ENCODE data around the gene JAG1. TPM values are rescaled to one million over a fixed set of nuclear protein-coding genes. Genes with fewer than 3 reads are reported as not detected.

Gene JAG1
- polyA plus RNA-seq, 1 donor (not counting 4 experiments of a cell fraction or from before 2014, with no cell fraction given) = 84.2 TPM

DNA sequence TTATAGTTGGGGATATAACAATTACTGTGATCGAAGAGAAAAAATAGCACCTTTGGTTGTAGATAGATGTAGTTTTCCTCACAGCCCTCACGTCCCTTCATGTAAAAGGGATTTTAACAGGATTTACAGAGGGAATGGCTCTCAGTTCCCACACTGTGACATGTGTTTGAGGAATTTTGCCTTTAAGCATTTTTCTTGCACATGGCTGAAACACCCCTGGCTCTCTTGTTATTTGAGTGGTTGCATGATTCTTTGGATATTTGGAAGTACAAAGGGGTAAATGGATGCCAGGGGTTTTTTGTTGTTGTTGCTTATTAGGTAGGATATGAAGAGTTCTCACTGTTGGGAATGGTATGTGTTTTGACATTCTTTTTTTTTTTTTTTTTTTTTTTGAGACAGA, 48.2 kb downstream of the JAG1 start:
- Histone ChIP-seq H3K79me2 (ENCODE audit: control insufficient read depth, insufficient read depth, low read length) (no peaks in the 10 kb centered on the region), H2AFZ (ENCODE audit: control insufficient read depth, low read length) (no peak overlapping the region), H3K36me3 (ENCODE audit: control insufficient read depth in 2 of 2, extremely low read depth in 1 of 2, insufficient read depth in 2 of 2, low read length in 2 of 2) (no peaks in the 10 kb centered on the region), H3K9ac (ENCODE audit: control insufficient read depth, extremely low read depth, insufficient read depth, low read length) (no peak overlapping the region), H3K4me3 (ENCODE audit: control insufficient read depth in 2 of 3, extremely low read depth in 1 of 3, insufficient read depth in 2 of 3, low read depth in 1 of 3, low read length in 3 of 3) (no peak overlapping the region), H3K4me2 (ENCODE audit: control insufficient read depth, extremely low read depth, insufficient read depth, low read depth, low read length) (no peak overlapping the region), H3K27ac (ENCODE audit: control insufficient read depth, insufficient read depth, low read length) (peak overlapping the region; percentile 1), H3K27me3 (ENCODE audit: control insufficient read depth, extremely low read depth, insufficient read depth, low read length) (no peaks in the 10 kb centered on the region), H3K9me3 (ENCODE audit: control insufficient read depth, low read depth, low read length) (no peaks in the 10 kb centered on the region), H3K4me1 (ENCODE audit: control insufficient read depth, extremely low read depth, insufficient read depth, low read length) (peaks cover 47% of the 10 kb centered on the region), H4K20me1 (ENCODE audit: control insufficient read depth, extremely low read depth, insufficient read depth, low read length) (no peaks in the 10 kb centered on the region), H3K9me1 (ENCODE audit: control insufficient read depth, extremely low read depth, insufficient read depth, low read length) (no peaks in the 10 kb centered on the region)
- FAIRE-seq = no peak
- dilution Hi-C loops (cut with MboI; ENCODE audit: extremely low pct_ligation_motif_present, low sequenced_read_pairs) = no loop called here
- DNase-seq (ENCODE audit: low read depth, low spot score) = no peak
- no peak for TF ChIP-seq EZH2 (IDR thresholded peaks at IDR 0.05; ENCODE audit: low read length)
- TF ChIP-seq, protein P1, sequence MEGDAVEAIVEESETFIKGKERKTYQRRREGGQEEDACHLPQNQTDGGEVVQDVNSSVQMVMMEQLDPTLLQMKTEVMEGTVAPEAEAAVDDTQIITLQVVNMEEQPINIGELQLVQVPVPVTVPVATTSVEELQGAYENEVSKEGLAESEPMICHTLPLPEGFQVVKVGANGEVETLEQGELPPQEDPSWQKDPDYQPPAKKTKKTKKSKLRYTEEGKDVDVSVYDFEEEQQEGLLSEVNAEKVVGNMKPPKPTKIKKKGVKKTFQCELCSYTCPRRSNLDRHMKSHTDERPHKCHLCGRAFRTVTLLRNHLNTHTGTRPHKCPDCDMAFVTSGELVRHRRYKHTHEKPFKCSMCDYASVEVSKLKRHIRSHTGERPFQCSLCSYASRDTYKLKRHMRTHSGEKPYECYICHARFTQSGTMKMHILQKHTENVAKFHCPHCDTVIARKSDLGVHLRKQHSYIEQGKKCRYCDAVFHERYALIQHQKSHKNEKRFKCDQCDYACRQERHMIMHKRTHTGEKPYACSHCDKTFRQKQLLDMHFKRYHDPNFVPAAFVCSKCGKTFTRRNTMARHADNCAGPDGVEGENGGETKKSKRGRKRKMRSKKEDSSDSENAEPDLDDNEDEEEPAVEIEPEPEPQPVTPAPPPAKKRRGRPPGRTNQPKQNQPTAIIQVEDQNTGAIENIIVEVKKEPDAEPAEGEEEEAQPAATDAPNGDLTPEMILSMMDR (optimal IDR thresholded peaks at IDR 0.05 in 1 of 3, IDR thresholded peaks at IDR 0.05 in 1 of 3, conservative IDR thresholded peaks at IDR 0.05 in 1 of 3; ENCODE audit: extremely low read depth in 1 of 3, insufficient read depth in 2 of 3, low read length in 3 of 3) = no peak

DNA sequence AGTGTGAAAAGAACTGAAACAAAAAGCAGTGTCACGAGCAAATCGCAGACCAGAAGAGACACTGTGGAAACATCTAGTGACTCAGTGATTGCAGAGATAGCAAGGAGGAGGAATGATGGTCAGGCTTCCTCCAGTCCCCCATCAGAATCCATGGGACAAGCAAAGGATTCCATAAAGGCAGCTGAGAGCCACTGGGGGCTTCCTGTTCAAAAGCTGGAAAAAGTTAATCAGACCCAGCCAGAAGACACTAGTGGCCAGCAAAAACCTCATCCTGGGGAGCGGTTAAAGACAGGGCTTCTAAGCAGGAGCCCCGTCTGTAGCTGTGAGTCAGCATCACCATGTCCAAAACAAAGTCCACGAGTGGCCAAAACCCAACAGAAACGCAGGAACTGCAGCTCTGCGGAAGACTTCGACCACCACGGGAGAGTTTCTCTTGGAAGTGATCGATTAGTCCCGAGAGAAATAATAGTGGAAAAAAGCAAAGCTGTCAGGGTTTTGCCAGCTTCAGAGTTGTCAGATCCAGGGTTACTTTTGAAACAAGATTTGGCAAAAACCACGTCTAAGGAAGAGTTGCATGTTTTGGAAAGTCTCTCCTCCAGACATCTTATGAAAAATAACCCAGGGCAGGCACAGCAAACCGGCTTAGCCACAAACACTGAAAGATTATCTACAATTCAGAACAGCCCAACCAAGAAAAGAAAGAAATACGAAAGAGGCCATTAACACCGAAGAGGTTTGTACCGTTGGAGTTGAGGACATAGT, 51.0 kb downstream of the JAG1 start:
- Histone ChIP-seq H3K4me3 (ENCODE audit: control insufficient read depth in 2 of 3, extremely low read depth in 1 of 3, insufficient read depth in 2 of 3, low read depth in 1 of 3, low read length in 3 of 3) (peak overlapping the region in 2 of 3 experiments; percentile 20 to 42), H3K27ac (ENCODE audit: control insufficient read depth, insufficient read depth, low read length) (peak overlapping the region; percentile 71), H3K9ac (ENCODE audit: control insufficient read depth, extremely low read depth, insufficient read depth, low read length) (peak overlapping the region; percentile 61), H3K9me3 (ENCODE audit: control insufficient read depth, low read depth, low read length) (no peaks in the 10 kb centered on the region), H3K4me2 (ENCODE audit: control insufficient read depth, extremely low read depth, insufficient read depth, low read depth, low read length) (peak overlapping the region; percentile 72), H4K20me1 (ENCODE audit: control insufficient read depth, extremely low read depth, insufficient read depth, low read length) (no peaks in the 10 kb centered on the region), H3K79me2 (ENCODE audit: control insufficient read depth, insufficient read depth, low read length) (no peaks in the 10 kb centered on the region), H3K36me3 (ENCODE audit: control insufficient read depth in 2 of 2, extremely low read depth in 1 of 2, insufficient read depth in 2 of 2, low read length in 2 of 2) (no peaks in the 10 kb centered on the region), H2AFZ (ENCODE audit: control insufficient read depth, low read length) (peak overlapping the region; percentile 20), H3K4me1 (ENCODE audit: control insufficient read depth, extremely low read depth, insufficient read depth, low read length) (peaks cover 68% of the 10 kb centered on the region), H3K27me3 (ENCODE audit: control insufficient read depth, extremely low read depth, insufficient read depth, low read length) (no peaks in the 10 kb centered on the region), H3K9me1 (ENCODE audit: control insufficient read depth, extremely low read depth, insufficient read depth, low read length) (no peaks in the 10 kb centered on the region)
- FAIRE-seq = no peak
- dilution Hi-C loops (cut with MboI; ENCODE audit: extremely low pct_ligation_motif_present, low sequenced_read_pairs) = no loop called here
- DNase-seq (ENCODE audit: low read depth, low spot score) = no peak
- no peak for TF ChIP-seq EZH2 (IDR thresholded peaks at IDR 0.05; ENCODE audit: low read length)
- TF ChIP-seq, protein P1 (optimal IDR thresholded peaks at IDR 0.05 in 1 of 3, IDR thresholded peaks at IDR 0.05 in 1 of 3, conservative IDR thresholded peaks at IDR 0.05 in 1 of 3; ENCODE audit: extremely low read depth in 1 of 3, insufficient read depth in 2 of 3, low read length in 3 of 3) = no peak
